ENCODE results near the gene MCM8.

Gene MCM8

GRCh38 chr20:5949943-5950270 is 545 bp upstream of the MCM8 start:
- no peak for DNase-seq

GRCh38 chr20:5967469-5967868 is 17.0 kb downstream of the MCM8 start:
- no peak for DNase-seq

- DNase-seq = no peak
Measured at GRCh38 chr20:5968462-5968861, 18.0 kb downstream of the MCM8 start.

- DNase-seq = no peak
Measured at GRCh38 chr20:5969348-5969935, 19.0 kb downstream of the MCM8 start.

- DNase-seq = no peak
Measured at GRCh38 chr20:5969940-5970339, 19.5 kb downstream of the MCM8 start.

GRCh38 chr20:5970381-5970780 is 19.9 kb downstream of the MCM8 start:
- no peak for DNase-seq

GRCh38 chr20:5971203-5971602 is 20.8 kb downstream of the MCM8 start:
- no peak for DNase-seq

DNA sequence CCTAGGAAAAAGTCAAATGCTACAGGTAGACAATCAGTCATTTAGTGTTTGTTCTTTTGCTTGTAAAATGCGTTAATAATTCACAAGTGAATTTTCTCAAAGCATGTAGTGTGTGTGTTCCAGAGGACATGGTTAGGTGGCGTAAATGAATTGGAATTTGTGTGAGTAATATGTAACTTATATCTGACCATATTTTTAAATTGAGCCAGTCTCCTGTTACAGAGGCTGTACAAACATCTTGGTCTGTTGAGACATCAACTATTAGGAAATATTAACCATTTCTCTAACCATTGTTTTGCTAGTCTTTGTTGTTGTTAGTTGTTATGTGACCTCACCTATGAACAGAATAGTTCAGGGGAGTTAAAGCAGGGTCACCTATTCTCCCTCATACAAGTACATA is 22.7 kb downstream of the MCM8 start:
- no peak for DNase-seq

GRCh38 chr20:5973971-5974370 is 23.5 kb downstream of the MCM8 start:
- DNase-seq = no peak

DNA sequence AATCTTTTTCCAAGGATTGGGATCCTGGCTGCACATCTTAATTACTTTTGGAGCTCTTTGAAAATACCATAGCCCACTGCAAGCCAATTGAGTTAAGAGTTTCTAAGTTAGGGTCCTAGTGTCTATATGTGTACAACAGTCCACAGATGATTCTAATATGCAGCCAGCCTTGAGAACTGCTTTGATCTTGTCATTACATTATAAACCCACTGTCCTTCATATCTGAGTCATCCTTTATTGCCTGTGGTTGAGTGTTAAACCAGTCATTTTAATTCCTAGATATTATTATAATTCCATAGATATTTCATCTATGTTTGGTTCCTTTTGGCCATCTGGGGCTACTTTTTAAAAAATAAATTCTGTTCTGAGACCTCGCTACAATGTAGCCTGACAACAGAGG is 24.1 kb downstream of the MCM8 start:
- no peak for DNase-seq

GRCh38 chr20:5975778-5976177 is 25.3 kb downstream of the MCM8 start:
- DNase-seq = no peak

DNA sequence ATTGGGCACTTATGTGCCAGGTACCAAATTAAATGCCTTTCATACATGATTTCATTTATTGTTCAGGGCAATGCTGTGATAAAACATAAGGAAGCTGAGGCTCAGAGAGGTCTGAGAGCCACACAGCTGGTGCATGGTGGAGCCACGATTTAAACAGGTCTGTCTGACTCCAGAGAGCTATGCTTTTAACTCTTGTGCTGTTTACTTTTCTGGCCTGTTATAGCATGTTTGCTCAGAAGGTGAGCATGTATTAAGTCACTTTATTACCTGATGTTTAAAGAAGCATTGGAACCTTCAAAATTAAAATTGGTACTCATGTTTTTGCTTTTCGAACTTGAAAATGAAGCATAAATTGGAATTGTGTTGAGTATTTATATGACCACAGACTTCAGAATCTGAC is 26.8 kb downstream of the MCM8 start:
- no peak for DNase-seq

- DNase-seq = no peak
Measured at GRCh38 chr20:5977975-5978374, 27.5 kb downstream of the MCM8 start.

DNA sequence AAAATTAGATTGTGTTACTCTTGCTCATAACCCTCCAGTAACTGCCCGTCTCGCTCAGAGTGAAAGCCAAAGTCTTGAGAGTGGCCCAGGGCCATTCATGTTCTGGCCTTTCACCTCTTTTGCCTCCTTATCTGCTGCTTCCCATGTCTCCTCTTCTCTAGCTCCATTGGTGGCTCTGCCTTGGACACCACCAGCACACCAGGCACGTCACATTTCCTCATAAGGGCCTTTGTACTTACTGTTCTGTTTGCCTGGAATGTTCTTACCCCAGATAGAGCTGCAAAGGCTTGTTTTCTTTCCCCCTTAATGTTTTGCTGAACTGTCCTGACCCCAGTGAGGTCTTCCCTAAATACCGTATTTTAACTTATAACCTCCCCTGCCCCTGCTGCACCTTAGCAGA is 29.3 kb downstream of the MCM8 start:
- DNase-seq = no peak

- DNase-seq = no peak
Measured at GRCh38 chr20:5980720-5981538, 30.5 kb downstream of the MCM8 start.

- no peak for DNase-seq
Measured at GRCh38 chr20:5987383-5987782, 36.9 kb downstream of the MCM8 start.

GRCh38 chr20:5989539-5989938 is 39.1 kb downstream of the MCM8 start:
- DNase-seq = no peak

DNA sequence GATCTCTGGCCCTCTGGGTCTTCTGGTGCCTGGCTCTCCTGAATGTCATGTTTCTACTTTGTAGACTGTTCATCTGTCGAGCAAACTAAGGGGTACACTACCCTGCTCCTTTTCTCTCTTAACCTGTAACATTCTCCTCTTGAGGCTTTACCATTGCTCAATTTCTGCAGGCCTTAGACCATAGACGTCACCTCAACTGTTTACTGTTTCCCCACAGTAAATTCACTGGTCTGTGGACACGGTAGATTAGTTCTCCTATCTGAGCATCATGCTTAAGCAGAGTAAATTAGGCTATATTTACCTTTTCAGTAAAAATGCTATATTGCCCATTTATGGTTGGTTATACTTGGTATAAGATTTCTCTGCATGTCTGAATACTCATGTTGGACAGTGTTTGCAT is 40.5 kb downstream of the MCM8 start:
- no peak for DNase-seq

- no peak for DNase-seq
Measured at GRCh38 chr20:5991623-5992441, 41.4 kb downstream of the MCM8 start.

DNA sequence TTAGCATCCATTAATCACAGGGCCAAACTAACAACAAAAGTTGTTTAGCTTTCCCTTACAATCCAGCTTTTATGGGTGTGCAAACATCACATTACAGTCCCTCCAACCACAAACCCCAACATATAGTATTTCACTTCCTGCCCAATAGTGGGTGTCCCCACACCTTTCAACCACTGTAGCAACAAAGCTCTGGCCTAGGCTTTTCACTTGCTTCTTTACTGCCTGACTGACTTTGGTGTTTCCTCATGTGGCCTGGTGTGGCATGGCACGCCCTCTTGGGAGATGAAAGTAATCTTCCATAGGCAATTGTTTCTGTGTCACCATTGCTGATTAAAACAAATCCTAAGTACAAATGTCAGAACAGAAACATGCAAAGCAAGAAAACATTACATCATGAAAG is 46.3 kb downstream of the MCM8 start:
- peak; percentile 5 for DNase-seq

DNA sequence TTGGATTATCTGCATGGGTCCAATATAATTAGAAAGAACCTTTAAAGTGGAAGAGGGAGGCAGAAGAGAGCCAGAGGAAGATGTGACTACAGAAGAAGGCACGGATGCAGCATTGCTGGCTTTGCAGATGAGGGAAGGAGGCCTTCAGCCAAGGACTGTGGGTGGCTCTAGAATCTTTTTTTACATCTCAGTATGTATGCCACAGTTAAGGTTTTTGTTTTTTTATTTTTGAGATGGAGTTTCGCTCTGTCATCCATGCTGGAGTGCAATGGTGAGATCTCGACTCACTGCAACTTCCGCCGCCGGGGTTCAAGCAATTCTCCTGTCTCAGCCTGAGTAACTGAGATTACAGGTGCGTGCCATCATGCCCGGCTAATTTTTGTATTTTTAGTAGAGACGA is 49.3 kb downstream of the MCM8 start:
- DNase-seq = no peak

GRCh38 chr20:6000871-6001270 is 50.4 kb downstream of the MCM8 start:
- DNase-seq = no peak

DNA sequence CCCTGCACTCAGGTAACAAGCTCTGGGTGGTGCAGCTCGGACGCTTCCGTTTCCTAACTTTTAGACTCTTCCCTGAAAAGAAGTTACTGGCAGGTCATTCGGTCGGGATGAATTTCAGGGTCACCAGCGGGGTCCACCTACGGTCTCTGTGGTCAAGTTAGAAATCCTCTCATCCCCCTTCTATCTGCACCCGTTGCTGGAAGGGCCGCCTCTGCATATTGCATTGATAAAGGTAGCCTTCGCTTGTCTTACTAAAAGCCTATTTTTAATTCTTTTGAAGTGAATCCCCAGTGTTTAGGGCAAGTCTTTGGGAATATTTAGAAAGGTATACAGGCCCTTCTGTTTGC is 56.1 kb downstream of the MCM8 start:
- DNase-seq = no peak

DNA sequence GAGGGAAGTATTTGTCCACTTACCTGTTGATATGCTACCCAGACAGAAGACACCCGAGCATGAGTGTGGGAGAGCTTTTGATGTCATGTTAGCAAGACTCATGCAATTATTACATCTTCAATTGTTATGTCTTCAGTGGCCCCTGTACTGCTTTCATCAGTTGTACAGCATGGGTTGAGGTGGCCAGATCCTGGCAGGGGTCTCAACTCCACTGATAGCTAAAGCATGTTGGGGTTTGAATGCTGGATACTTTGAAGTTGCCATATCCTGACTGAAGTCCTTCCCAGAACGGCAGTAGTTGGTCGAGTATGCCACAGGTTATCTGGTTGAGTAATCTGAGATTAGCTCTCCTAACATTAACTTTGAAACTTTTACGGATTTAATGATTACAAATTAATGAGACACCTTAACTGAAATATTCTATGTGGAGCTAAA is 56.7 kb downstream of the MCM8 start:
- DNase-seq = no peak

All from activated CD4-positive, alpha-beta T cell treated with anti-CD3 and anti-CD28 coated beads, Interleukin-2, amount 50 U/mL, for 1 hour (primary cell).